ENCODE data around the gene PPP2R5D.
"Not testable (repeated sequence)": the region's sequence is repeated elsewhere in the genome, so short reads cannot be mapped to it uniquely, and the experiment has no call there.

Gene PPP2R5D

GRCh38 chr6:42996513-42996912, 12.1 kb downstream of the PPP2R5D start:
- no peak for DNase-seq

- not testable (repeated sequence) for DNase-seq
Observed at GRCh38 chr6:42998205-42998604, 13.8 kb downstream of the PPP2R5D start.

GRCh38 chr6:43001843-43002242, 17.5 kb downstream of the PPP2R5D start:
- no peak for DNase-seq

GRCh38 chr6:43005844-43006243, 21.5 kb downstream of the PPP2R5D start:
- DNase-seq, result no peak

GRCh38 chr6:43006251-43006650, 21.9 kb downstream of the PPP2R5D start:
- no peak for DNase-seq

- no peak for DNase-seq
Observed at GRCh38 chr6:43007126-43007525, 22.8 kb downstream of the PPP2R5D start.

- no peak for DNase-seq
Observed at GRCh38 chr6:43009124-43009523, 24.8 kb downstream of the PPP2R5D start.

- DNase-seq, result no peak
Observed at GRCh38 chr6:43011207-43011606, 26.8 kb downstream of the PPP2R5D start.

- no peak for DNase-seq
Observed at GRCh38 chr6:43012364-43012763, 28.0 kb downstream of the PPP2R5D start.

GRCh38 chr6:43013097-43013842, 28.9 kb downstream of the PPP2R5D start:
- DNase-seq, result no peak

- peak; percentile 81 for DNase-seq
Observed at GRCh38 chr6:43013843-43014433, 29.6 kb downstream of the PPP2R5D start, which contains the start of the genes KLHDC3 and MEA1. TSS of gene KLHDC3 (plus strand) at chr6:43014249. CDS start at chr6:43017193, 2,944 bp downstream. TSS of gene MEA1 (minus strand) at chr6:43013946. CDS start at chr6:43013813, 133 bp downstream.

- DNase-seq, result no peak
Observed at GRCh38 chr6:43014434-43014909, 30.1 kb downstream of the PPP2R5D start.

- DNase-seq, result no peak
Observed at GRCh38 chr6:43016176-43016942, 32.0 kb downstream of the PPP2R5D start.

GRCh38 chr6:43016943-43017334, 32.6 kb downstream of the PPP2R5D start:
- no peak for DNase-seq

GRCh38 chr6:43019152-43019551, 34.8 kb downstream of the PPP2R5D start:
- no peak for DNase-seq

GRCh38 chr6:43020052-43020705, 35.8 kb downstream of the PPP2R5D start:
- no peak for DNase-seq

- DNase-seq, result no peak
Observed at GRCh38 chr6:43020847-43021246, 36.5 kb downstream of the PPP2R5D start.

GRCh38 chr6:43021270-43022047, 37.1 kb downstream of the PPP2R5D start, which contains the start of gene RRP36:
TSS of gene RRP36 (plus strand) at chr6:43021623. CDS start at chr6:43021655, 32 bp downstream.
- DNase-seq, result peak; percentile 37

GRCh38 chr6:43024436-43024835, 40.1 kb downstream of the PPP2R5D start:
- DNase-seq, result no peak

GRCh38 chr6:43026365-43026764, 42.0 kb downstream of the PPP2R5D start:
- no peak for DNase-seq

- no peak for DNase-seq
Observed at GRCh38 chr6:43029120-43029519, 44.8 kb downstream of the PPP2R5D start.

GRCh38 chr6:43032326-43032725, 48.0 kb downstream of the PPP2R5D start:
- DNase-seq, result no peak

Measured in activated gamma-delta T cell (primary cell).